Thyroid gland (tissue), 4 donors: ENCODE results near the gene MACROH2A1.

ENCODE experiments used
- CTCF ChIP-seq, 6 experiments: fragments of 200-600 bp in 3 of 6; fragments of 450-650 bp in 3 of 6; sonication (generic) in 3 of 6; IDR thresholded peaks; one replicate each; pipeline ENCODE4 v1.5.1; 2016 to 2019; ENCODE audit warnings: antibody characterized with exemption in 6 of 6, mild to moderate bottlenecking in 2 of 6, inconsistent platforms in 1 of 6, moderate library complexity in 1 of 6
- POLR2A ChIP-seq, 2 donors: fragments of 450-650 bp; IDR thresholded peaks; one replicate each; pipeline ENCODE4 v1.6.1; 2017; ENCODE audit warnings: antibody characterized with exemption in 2 of 2, mild to moderate bottlenecking in 2 of 2, moderate library complexity in 1 of 2

GRCh38 chr5:135357685-135358084, 41.3 kb downstream of the MACROH2A1 start:
- TF ChIP-seq POLR2A (IDR thresholded peaks at IDR 0.05) (no peak), CTCF (IDR thresholded peaks at IDR 0.05) (no peak)
